Measurements from ENCODE around the gene KDM4B.
"Not testable (repeated sequence)": the region's sequence is repeated elsewhere in the genome, so short reads cannot be mapped to it uniquely, and the experiment has no call there.

Gene KDM4B

GRCh38 chr19:5186293-5187050 is 217.6 kb downstream of the KDM4B start:
- DNase-seq, result no peak

GRCh38 chr19:5188548-5189317 is 219.8 kb downstream of the KDM4B start:
- DNase-seq, result no peak

DNA sequence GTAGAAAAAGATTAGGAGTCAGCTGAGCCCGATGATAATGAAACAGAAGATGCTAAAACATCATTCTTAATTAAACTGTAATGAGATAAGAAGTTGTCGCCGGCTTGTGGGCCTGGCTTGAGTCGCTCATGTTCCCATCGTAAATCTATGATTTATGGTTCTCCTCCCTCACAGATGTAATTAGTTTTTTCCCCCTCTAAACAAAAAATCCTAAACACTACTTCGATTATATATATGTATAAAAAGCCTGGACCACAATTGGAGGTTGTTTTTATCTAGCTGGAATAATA is 220.3 kb downstream of the KDM4B start:
- DNase-seq, result peak; percentile 42

GRCh38 chr19:5191091-5191490 is 222.2 kb downstream of the KDM4B start:
- DNase-seq, result peak; percentile 31

- no peak for DNase-seq
These were observed 223.7 kb downstream of the KDM4B start for GRCh38 chr19:5192568-5192967.

- no peak for DNase-seq
These were observed 224.3 kb downstream of the KDM4B start for GRCh38 chr19:5193192-5193591.

DNA sequence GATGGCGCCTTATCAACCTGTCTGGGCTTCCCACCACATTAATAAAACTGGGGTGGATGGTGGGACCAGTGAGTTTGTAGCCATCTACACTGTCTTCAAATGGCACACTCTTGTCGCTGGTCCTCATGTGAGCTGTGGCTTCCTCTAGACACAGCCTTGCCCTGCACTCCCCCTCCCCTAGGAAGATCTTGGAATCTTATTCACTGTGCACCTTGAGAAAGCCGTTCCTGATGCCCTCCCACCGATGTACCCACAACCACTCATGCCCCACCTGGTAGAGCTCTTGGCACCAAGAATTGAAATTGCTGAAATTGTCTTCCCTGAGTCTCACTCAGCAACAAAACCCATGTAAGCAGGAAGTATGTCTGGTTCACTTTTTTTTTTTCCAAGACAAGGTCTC is 225.7 kb downstream of the KDM4B start:
- no peak for DNase-seq

DNA sequence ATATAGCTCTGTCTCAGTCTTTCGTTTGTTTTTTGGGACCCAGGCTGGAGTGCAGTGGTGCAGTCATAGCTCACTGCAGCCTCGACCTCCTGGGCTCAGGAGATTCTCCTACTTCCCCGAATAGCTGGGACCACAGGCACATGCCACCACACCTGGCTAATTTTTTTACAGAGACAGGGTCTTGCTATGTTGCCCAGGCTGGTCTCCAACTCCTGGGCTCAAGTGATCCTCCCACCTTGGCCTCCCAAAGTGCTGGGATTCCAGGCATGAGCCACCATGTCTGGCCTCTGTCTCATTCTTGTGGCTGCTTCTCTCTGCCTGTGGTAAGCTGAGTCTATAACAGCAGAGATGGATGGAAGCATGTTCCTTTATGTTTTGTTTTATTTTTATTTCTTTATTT is 226.7 kb downstream of the KDM4B start:
- DNase-seq, result not testable (repeated sequence)

DNA sequence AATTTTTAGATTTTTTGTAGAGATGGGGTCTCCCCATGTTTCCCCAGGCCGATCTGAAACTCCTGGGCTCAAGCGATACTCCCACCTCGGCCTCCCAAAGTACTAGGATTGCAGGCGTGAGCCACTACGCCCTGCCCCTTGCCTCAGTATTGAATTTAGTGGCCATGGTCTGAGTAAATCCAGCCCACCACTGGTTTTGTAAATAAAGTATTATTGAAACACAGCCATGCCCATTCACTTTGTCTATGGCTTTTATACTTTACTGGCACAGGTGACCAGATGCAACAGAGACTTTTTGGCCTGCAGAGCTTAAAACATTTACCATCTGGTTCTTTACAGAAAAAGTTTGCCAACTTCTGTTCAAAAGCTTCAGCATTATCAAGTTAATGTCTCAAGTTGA is 227.9 kb downstream of the KDM4B start:
- no peak for DNase-seq

DNA sequence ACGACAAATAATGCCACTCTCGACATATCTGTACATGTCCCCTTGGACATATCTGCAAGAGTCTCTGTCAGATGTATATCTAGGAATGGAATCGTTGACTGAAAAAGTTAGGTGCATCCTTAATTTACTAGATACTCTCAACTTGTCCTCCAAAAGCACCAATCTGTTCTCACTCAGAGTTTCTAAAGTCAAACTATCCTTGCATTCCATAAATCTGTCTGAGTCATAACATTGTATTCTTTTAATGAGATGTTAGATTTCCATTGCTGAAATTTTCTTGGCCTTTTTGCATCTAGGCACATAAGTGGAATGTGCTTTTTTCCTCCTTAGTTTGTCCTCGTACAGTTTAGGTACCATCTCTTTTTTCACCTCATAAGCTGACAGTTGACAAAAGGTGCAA is 231.9 kb downstream of the KDM4B start:
- DNase-seq, result peak; percentile 20

- DNase-seq, result no peak
These were observed 233.6 kb downstream of the KDM4B start for GRCh38 chr19:5202553-5202952.

All from OCI-M1 (cell line).